Suprapubic skin (tissue), 4 donors: ENCODE measurements around the gene RFX5. TPM values are rescaled to one million over a fixed set of nuclear protein-coding genes. Genes with fewer than 3 reads are reported as not detected.

Experiments
- DNase-seq, 2 donors: peaks; one replicate each; pipeline ENCODE4 v3.0.0-alpha.2; 2019; ENCODE audit warnings: low spot score in 2 of 2
- H3K27ac ChIP-seq: fragments of 200-600 bp; sonication (generic); one replicate; pipeline ENCODE4 v1.5.1; 2019
- H3K27me3 ChIP-seq: fragments of 200-600 bp; sonication (generic); one replicate; pipeline ENCODE4 v1.5.1; 2019
- H3K36me3 ChIP-seq: fragments of 200-600 bp; sonication (generic); one replicate; pipeline ENCODE4 v1.5.1; 2019
- H3K4me1 ChIP-seq: fragments of 200-600 bp; sonication (generic); one replicate; pipeline ENCODE4 v1.5.1; 2019
- H3K4me3 ChIP-seq: fragments of 200-600 bp; sonication (generic); one replicate; pipeline ENCODE4 v1.5.1; 2019; ENCODE audit warnings: mild to moderate bottlenecking
- H3K9me3 ChIP-seq: fragments of 200-600 bp; sonication (generic); one replicate; pipeline ENCODE4 v1.5.1; 2019
- EP300 ChIP-seq: sonication (generic); formaldehyde crosslinking; IDR thresholded peaks from one replicate; pipeline ENCODE4 v1.6.1; 2017; ENCODE audit warnings: antibody characterized with exemption
- POLR2A ChIP-seq, 2 donors: fragments of 450-650 bp; IDR thresholded peaks; one replicate each; pipeline ENCODE4 v1.6.1; 2017; ENCODE audit warnings: antibody characterized with exemption in 2 of 2, mild to moderate bottlenecking in 2 of 2, moderate library complexity in 2 of 2
- POLR2AphosphoS5 ChIP-seq, 3 donors: sonication (generic); formaldehyde crosslinking; IDR thresholded peaks; one replicate each; pipeline ENCODE4 v1.6.1; 2017; ENCODE audit warnings: antibody characterized with exemption in 3 of 3
- WGBS: methylation state at CpG from one replicate; pipeline ENCODE4 v1.1.5; 2018; 5-methylcytosine and 5-hydroxymethylcytosine counted together
- total RNA-seq, 4 donors: library from RNA; depleted of rRNA; stranded (reverse); fragments of >200 nt; gene quantifications; one replicate each; pipeline ENCODE4 v1.1.0, GENCODE V29; 2016
- TF ChIP-seq, protein P1 (sequence below), 2 donors: fragments of 200-600 bp in 1 of 2; fragments of 450-650 bp in 1 of 2; sonication (generic) in 1 of 2; IDR thresholded peaks; one replicate each; pipeline ENCODE4 v1.5.1; 2016 to 2019; ENCODE audit warnings: antibody characterized with exemption in 2 of 2, mild to moderate bottlenecking in 1 of 2, moderate library complexity in 1 of 2

RFX5 gene
- total RNA-seq, 4 donors from 2014 or later = 18.0 to 22.1 (median 18.5) TPM

DNA sequence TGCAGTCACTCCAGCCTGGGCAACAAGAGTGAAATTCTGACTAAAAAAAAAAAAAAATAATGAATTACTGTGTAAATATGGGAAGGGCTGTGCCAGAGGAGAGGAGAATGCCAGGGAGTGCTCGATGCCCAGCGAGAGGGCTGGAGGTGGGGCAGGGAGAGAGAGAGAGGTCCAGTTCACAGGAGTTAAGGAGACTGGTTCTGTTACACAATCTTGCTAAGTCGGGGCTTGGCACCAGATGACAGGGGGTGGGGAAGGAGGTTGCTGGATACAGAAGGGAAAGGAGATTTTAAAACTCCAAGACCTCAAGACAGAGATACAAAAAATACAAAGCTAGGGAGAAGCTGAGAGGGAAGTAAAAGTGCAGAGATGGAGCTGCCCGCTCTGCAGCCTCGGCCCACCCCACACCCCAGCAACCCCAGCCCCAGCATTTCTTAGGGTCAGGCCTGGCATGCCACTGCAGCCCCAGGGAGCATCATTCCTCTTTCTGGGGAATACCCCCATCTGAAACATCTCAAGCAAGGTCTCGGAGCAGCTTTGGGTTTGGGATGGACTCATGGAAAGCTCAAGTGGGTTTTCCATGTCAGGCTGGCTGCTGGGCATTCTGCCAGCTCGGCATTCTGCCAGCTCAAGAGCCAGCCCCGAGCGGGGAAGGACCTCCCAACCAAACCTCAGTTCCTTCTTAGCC lies 24.5 kb upstream of the RFX5 start:
- Histone ChIP-seq H3K4me3 (peak overlapping the region; percentile 46), H3K9me3 (no peaks in the 10 kb centered on the region), H3K27ac (peak overlapping the region; percentile 64), H3K4me1 (peaks cover 38% of the 10 kb centered on the region), H3K36me3 (peaks cover 10% of the 10 kb centered on the region), H3K27me3 (no peaks in the 10 kb centered on the region)
- 25% methylated on average over 7 of the region's 9 CpGs for WGBS
- peak; percentile 86 for DNase-seq
- TF ChIP-seq POLR2A (IDR thresholded peaks at IDR 0.05) = no peak
- TF ChIP-seq, protein P1, sequence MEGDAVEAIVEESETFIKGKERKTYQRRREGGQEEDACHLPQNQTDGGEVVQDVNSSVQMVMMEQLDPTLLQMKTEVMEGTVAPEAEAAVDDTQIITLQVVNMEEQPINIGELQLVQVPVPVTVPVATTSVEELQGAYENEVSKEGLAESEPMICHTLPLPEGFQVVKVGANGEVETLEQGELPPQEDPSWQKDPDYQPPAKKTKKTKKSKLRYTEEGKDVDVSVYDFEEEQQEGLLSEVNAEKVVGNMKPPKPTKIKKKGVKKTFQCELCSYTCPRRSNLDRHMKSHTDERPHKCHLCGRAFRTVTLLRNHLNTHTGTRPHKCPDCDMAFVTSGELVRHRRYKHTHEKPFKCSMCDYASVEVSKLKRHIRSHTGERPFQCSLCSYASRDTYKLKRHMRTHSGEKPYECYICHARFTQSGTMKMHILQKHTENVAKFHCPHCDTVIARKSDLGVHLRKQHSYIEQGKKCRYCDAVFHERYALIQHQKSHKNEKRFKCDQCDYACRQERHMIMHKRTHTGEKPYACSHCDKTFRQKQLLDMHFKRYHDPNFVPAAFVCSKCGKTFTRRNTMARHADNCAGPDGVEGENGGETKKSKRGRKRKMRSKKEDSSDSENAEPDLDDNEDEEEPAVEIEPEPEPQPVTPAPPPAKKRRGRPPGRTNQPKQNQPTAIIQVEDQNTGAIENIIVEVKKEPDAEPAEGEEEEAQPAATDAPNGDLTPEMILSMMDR (IDR thresholded peaks at IDR 0.05) = no peak
- TF ChIP-seq EP300 = no peak
- no peak for TF ChIP-seq POLR2AphosphoS5 (IDR thresholded peaks at IDR 0.05)

DNA sequence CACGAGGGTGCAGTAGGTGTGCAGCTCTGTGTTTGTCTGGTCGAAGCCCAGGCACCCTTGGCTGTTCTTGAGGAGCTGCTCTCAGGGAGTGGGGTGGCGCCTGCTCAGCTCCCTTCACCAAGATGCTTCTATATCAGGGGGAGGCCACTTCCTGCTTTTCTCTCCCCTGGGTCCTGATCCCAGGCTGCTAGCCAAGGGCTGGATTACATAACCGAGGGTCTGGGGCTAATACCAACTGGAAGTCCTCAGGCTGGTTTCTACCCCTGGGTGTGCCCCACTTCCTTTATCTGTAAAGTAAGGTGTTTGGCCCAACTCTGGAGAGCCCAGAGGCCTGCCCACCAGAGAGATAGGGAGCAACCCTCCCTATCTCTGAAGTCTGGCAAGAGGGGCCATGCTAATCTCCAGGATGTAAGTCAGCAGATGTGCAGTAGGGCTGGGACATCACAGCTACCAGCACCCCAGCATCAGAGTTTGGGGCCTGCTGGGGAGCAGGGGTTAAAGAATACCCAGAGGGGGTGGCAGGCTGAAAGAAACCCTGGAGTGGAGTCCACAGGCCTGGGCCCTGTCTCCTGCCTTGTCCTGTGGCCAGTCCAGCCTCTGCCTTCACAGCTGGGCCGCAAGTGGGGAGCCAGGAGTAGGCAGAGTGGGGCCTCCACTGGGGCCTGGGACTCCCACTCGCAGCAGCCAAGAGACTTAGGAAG lies 23.3 kb upstream of the RFX5 start:
- peaks cover 18% of the 10 kb centered on the region for H3K36me3 ChIP-seq
- H3K27ac ChIP-seq = no peak overlapping the region
- WGBS = 59% methylated on average over 5 of the region's 6 CpGs
- DNase-seq = no peak
- no peaks in the 10 kb centered on the region for H3K9me3 ChIP-seq
- TF ChIP-seq, protein P1 (IDR thresholded peaks at IDR 0.05) = no peak
- no peak for TF ChIP-seq POLR2A (IDR thresholded peaks at IDR 0.05)
- TF ChIP-seq POLR2AphosphoS5 (IDR thresholded peaks at IDR 0.05) = no peak
- TF ChIP-seq EP300 = no peak
- peaks cover 38% of the 10 kb centered on the region for H3K4me1 ChIP-seq
- H3K4me3 ChIP-seq = no peak overlapping the region
- H3K27me3 ChIP-seq = no peaks in the 10 kb centered on the region

DNA sequence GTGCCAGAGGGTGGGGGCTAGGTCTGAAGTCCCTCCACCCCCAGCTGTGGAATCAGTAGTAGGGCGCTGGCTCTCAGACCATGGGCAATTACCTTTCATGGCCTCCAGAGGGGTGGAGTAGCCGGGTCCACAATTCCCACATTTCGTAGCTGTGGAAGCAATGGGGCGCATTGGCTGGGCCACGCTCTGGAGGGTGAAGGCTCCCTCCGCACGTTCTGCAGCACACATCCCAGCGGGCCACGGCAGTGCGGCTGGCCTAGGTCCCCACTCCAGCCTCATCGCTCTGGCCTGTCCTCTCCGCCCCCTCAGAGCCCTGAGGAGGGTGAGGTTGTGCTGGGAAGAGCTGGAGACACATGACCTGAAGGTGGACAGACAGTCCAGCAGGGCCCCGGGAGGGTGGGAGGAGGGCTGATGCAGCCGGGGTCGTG lies 22.6 kb upstream of the RFX5 start:
- 73% methylated on average over 14 of the region's 15 CpGs for WGBS
- Histone ChIP-seq H3K4me1 (peaks cover 38% of the 10 kb centered on the region), H3K9me3 (no peaks in the 10 kb centered on the region), H3K36me3 (peaks cover 25% of the 10 kb centered on the region), H3K27me3 (no peaks in the 10 kb centered on the region), H3K4me3 (no peak overlapping the region), H3K27ac (no peak overlapping the region)
- no peak for TF ChIP-seq POLR2A (IDR thresholded peaks at IDR 0.05)
- no peak for TF ChIP-seq POLR2AphosphoS5 (IDR thresholded peaks at IDR 0.05)
- no peak for TF ChIP-seq EP300
- TF ChIP-seq, protein P1 (IDR thresholded peaks at IDR 0.05) = no peak
- no peak for DNase-seq

DNA sequence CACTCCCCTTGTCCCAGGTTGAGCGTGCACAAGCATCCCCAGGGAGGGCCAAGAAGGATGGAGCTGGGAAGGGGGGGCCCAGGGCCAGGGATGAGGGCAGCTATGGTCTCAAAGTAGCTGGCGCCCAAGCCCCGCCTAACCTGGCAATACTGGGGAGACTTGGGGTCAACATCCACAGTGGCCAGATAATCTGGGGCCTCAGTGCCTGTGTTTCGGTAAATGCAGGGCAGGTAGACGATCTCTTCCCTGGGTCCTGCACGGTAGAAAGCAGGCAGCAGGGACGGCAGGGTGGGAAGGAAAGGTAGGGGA lies 22.2 kb upstream of the RFX5 start:
- H3K27me3 ChIP-seq = no peaks in the 10 kb centered on the region
- DNase-seq = no peak
- no peak overlapping the region for H3K27ac ChIP-seq
- H3K36me3 ChIP-seq = peaks cover 29% of the 10 kb centered on the region
- TF ChIP-seq, protein P1 (IDR thresholded peaks at IDR 0.05) = no peak
- TF ChIP-seq POLR2AphosphoS5 (IDR thresholded peaks at IDR 0.05) (no peak), EP300 (no peak), POLR2A (IDR thresholded peaks at IDR 0.05) (no peak)
- no peaks in the 10 kb centered on the region for H3K9me3 ChIP-seq
- H3K4me3 ChIP-seq = no peak overlapping the region
- H3K4me1 ChIP-seq = peaks cover 38% of the 10 kb centered on the region
- 92% methylated on average over 7 of the region's 7 CpGs for WGBS
